Mesendoderm (in vitro differentiated cells): ENCODE measurements around the gene TMEM222.

Experiments used
- DNase-seq: peaks from one replicate; pipeline ENCODE4 v3.0.0; 2013
- H2AK5ac ChIP-seq: 2 replicates; pipeline ENCODE4 v1.6.1; 2013; ENCODE audit warnings: low read length, inconsistent platforms
- H2BK120ac ChIP-seq: 2 replicates; pipeline ENCODE4 v1.6.1; 2013; ENCODE audit warnings: low read depth, mild to moderate bottlenecking, low read length, moderate library complexity, mixed read lengths
- H2BK15ac ChIP-seq: replicated peaks from 2 replicates; pipeline ENCODE4 v1.6.1; 2013; ENCODE audit warnings: low read depth, mild to moderate bottlenecking, moderate library complexity
- H2BK5ac ChIP-seq: 2 replicates; pipeline ENCODE4 v1.6.1; 2013; ENCODE audit warnings: low read length, inconsistent platforms
- H3K18ac ChIP-seq: 2 replicates; pipeline ENCODE4 v1.6.1; 2013; ENCODE audit warnings: mild to moderate bottlenecking, low read length, mixed read lengths
- H3K23ac ChIP-seq: one replicate; pipeline ENCODE4 v1.6.1; 2013; ENCODE audit warnings: low read length
- H3K27ac ChIP-seq: 2 replicates; pipeline ENCODE4 v1.5.1; 2013; ENCODE audit warnings: low read depth, mild to moderate bottlenecking, inconsistent platforms, low read length, moderate library complexity
- H3K27me3 ChIP-seq: 2 replicates; pipeline ENCODE4 v1.6.1; 2013; ENCODE audit warnings: low read length, control low read depth, mild to moderate bottlenecking, inconsistent platforms; ENCODE audit not compliant: insufficient read depth, poor library complexity
- H3K36me3 ChIP-seq: 2 replicates; pipeline ENCODE4 v1.6.1; 2013; ENCODE audit warnings: low read length, inconsistent platforms; ENCODE audit not compliant: control insufficient read depth, insufficient read depth
- H3K4ac ChIP-seq: one replicate; pipeline ENCODE4 v1.6.1; 2013; ENCODE audit warnings: low read depth, mild to moderate bottlenecking, low read length, moderate library complexity
- H3K4me1 ChIP-seq: 2 replicates; pipeline ENCODE4 v1.6.1; 2013; ENCODE audit warnings: low read depth, low read length, inconsistent platforms; ENCODE audit not compliant: control insufficient read depth
- H3K4me2 ChIP-seq: 2 replicates; pipeline ENCODE4 v1.6.1; 2013; ENCODE audit warnings: low read length
- H3K4me3 ChIP-seq: 2 replicates; pipeline ENCODE4 v1.5.1; 2013; ENCODE audit warnings: mild to moderate bottlenecking, low read length
- H3K56ac ChIP-seq: one replicate; pipeline ENCODE4 v1.6.1; 2013; ENCODE audit warnings: low read length
- H3K79me1 ChIP-seq: 2 replicates; pipeline ENCODE4 v1.6.1; 2013; ENCODE audit warnings: low read length, inconsistent platforms
- H3K79me2 ChIP-seq: 2 replicates; pipeline ENCODE4 v1.6.1; 2013; ENCODE audit warnings: mild to moderate bottlenecking, low read length; ENCODE audit not compliant: control insufficient read depth, insufficient read depth
- H3K9ac ChIP-seq: 2 replicates; pipeline ENCODE4 v1.6.1; 2013; ENCODE audit warnings: low read length, inconsistent platforms
- H4K5ac ChIP-seq: one replicate; pipeline ENCODE4 v1.6.1; 2013; ENCODE audit warnings: low read length
- H4K8ac ChIP-seq: one replicate; pipeline ENCODE4 v1.6.1; 2013; ENCODE audit warnings: low read depth, mild to moderate bottlenecking, control low read depth, low read length, moderate library complexity
- WGBS: extraction: QIAGEN DNeasy Blood & Tissue Kit; methylation state at CpG from one replicate; pipeline ENCODE4 v1.1.7; 2013; ENCODE audit warnings: low lambda C conversion rate, missing lambda C conversion rate; ENCODE audit not compliant: insufficient coverage; ENCODE audit errors: extremely low coverage; 5-methylcytosine and 5-hydroxymethylcytosine counted together

Gene TMEM222

DNA sequence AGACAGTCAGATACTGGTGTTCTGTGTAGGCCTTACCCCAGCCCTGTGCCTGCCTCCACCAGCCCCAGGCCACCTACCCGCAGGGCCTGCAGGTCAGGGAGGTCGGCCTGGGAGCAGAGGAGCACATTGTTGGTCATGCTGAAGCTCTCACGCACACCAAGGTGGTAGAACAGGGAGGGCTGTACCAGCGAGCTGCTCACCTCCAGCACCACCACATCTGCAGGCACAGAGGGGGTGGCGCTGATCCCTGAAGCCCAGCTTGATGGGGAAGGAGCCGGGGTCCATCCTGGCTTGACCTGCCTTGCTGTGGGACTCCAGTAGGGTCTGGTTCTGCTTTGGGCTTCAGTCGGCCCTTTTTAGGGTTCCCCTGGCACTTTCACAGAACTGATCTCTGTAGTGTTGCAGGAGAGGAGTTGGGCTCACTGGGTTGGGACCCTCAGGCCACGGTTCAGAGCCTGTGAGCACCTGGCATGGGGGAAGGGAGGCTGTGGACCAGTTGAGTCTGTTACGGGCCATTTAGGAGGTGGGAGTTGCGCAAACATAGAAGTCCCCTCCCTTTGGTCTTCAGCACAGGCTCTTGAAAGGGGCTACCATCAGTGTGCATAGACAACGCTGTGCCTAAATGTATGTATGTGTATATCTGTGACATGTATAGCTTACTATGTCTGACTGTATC is 42.9 kb downstream of the TMEM222 start:
- Histone ChIP-seq H3K79me1 (no peaks in the 10 kb centered on the region), H4K5ac (no peak overlapping the region), H3K9ac (no peak overlapping the region), H3K79me2 (no peaks in the 10 kb centered on the region), H2AK5ac (peak overlapping the region; percentile 23), H3K36me3 (no peaks in the 10 kb centered on the region), H3K23ac (no peak overlapping the region), H2BK15ac (no peak overlapping the region), H3K56ac (peak overlapping the region; percentile 42), H2BK5ac (no peak overlapping the region), H3K4ac (no peak overlapping the region), H4K8ac (no peak overlapping the region), H3K4me2 (no peak overlapping the region), H3K4me3 (no peak overlapping the region), H3K18ac (no peak overlapping the region), H2BK120ac (no peak overlapping the region), H3K4me1 (peaks cover 6% of the 10 kb centered on the region), H3K27ac (no peak overlapping the region), H3K27me3 (no peaks in the 10 kb centered on the region)
- no peak for DNase-seq
- no CpG with 5 or more reads among the region's 11 CpGs for WGBS

GRCh38 chr1:27365372-27366112 is 43.6 kb downstream of the TMEM222 start:
- Histone ChIP-seq H2BK15ac (no peak overlapping the region), H2AK5ac (no peak overlapping the region), H4K8ac (no peak overlapping the region), H3K4ac (no peak overlapping the region), H3K4me2 (peak overlapping the region; percentile 81), H2BK120ac (no peak overlapping the region), H3K56ac (peak overlapping the region; percentile 62), H4K5ac (no peak overlapping the region), H2BK5ac (no peak overlapping the region), H3K23ac (no peak overlapping the region), H3K9ac (peak overlapping the region; percentile 89), H3K36me3 (no peaks in the 10 kb centered on the region), H3K4me3 (peak overlapping the region; percentile 53), H3K18ac (no peak overlapping the region), H3K27ac (no peak overlapping the region), H3K4me1 (peaks cover 3% of the 10 kb centered on the region), H3K27me3 (no peaks in the 10 kb centered on the region), H3K79me1 (no peaks in the 10 kb centered on the region), H3K79me2 (no peaks in the 10 kb centered on the region)
- DNase-seq: peak; percentile 94
- WGBS: no CpG with 5 or more reads among the region's 40 CpGs

GRCh38 chr1:27366113-27366410 is 44.1 kb downstream of the TMEM222 start:
- H2AK5ac ChIP-seq: no peak overlapping the region

DNA sequence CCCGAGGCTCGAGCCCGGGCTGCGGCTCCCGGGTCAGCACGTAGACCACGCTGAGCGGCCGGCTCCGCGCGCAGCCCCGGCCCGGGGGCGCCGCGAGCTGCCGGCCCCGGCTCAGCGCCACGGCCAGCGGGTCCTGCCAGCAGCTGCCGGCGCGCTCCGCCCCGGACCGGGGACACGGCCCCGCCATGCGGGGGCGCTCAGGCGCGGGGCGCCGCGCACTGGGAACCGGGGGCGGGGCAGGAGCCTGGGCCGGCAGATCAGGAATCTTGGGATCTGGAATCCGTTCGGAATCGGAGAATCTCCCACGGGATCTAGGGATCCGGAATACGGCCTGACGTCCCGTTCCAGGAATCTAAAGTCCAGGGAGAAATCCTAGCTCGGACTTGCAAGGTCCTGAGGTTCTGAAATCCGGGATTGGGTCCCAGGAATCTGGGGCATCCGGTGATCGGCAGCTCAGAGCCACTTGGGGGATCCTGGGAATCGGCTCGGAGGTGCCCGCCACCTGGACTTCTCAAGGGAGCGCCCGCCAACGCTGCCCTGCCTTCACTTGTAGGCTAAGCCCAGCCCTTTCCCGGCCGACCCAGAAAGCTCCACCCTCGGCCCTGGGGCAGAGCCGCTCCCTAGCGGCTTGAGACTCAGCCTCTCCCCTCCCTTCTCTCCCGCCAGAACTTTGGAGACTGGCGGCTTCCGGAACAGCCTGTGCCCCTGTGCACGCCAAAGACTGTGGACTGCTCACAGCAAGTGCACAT is 44.6 kb downstream of the TMEM222 start, which contains the start of gene MAP3K6:
Gene MAP3K6, minus strand, starts transcription at position 551 of the 749 bp plus-strand sequence. Its CDS starts 364 bp downstream, at position 187.
- no CpG with 5 or more reads among the region's 67 CpGs for WGBS

More at GRCh38 chr1:27366113-27366410, 44.1 kb downstream of the TMEM222 start:
- H3K4me1 ChIP-seq: peaks cover 3% of the 10 kb centered on the region
- H3K36me3 ChIP-seq: no peaks in the 10 kb centered on the region
- peak overlapping the region; percentile 54 for H3K18ac ChIP-seq
- no peak overlapping the region for H2BK120ac ChIP-seq
- no peaks in the 10 kb centered on the region for H3K27me3 ChIP-seq
- H2BK5ac ChIP-seq: no peak overlapping the region
- H2BK15ac ChIP-seq: no peak overlapping the region
- peak overlapping the region; percentile 62 for H3K56ac ChIP-seq
- no peaks in the 10 kb centered on the region for H3K79me2 ChIP-seq
- WGBS: no CpG with 5 or more reads among the region's 30 CpGs
- H4K5ac ChIP-seq: no peak overlapping the region
- DNase-seq: peak; percentile 91
- H3K27ac ChIP-seq: peak overlapping the region; percentile 79
- peak overlapping the region; percentile 96 for H3K4me2 ChIP-seq
- H3K4me3 ChIP-seq: peak overlapping the region; percentile 53
- H3K79me1 ChIP-seq: no peaks in the 10 kb centered on the region
- no peak overlapping the region for H3K23ac ChIP-seq
- H3K9ac ChIP-seq: peak overlapping the region; percentile 89
- no peak overlapping the region for H4K8ac ChIP-seq
- peak overlapping the region; percentile 50 for H3K4ac ChIP-seq

GRCh38 chr1:27367160-27367650 is 45.2 kb downstream of the TMEM222 start:
- H2BK5ac ChIP-seq: no peak overlapping the region
- H3K9ac ChIP-seq: peak overlapping the region; percentile 89
- no peak overlapping the region for H3K4me3 ChIP-seq
- no peak overlapping the region for H2AK5ac ChIP-seq
- no peaks in the 10 kb centered on the region for H3K79me1 ChIP-seq
- no peak overlapping the region for H3K23ac ChIP-seq
- no CpG with 5 or more reads among the region's 8 CpGs for WGBS
- no peak overlapping the region for H3K4ac ChIP-seq
- no peak overlapping the region for H3K18ac ChIP-seq
- no peak overlapping the region for H4K8ac ChIP-seq
- H3K36me3 ChIP-seq: no peaks in the 10 kb centered on the region
- peak overlapping the region; percentile 96 for H3K4me2 ChIP-seq
- H3K79me2 ChIP-seq: no peaks in the 10 kb centered on the region
- H2BK120ac ChIP-seq: no peak overlapping the region
- H3K27me3 ChIP-seq: no peaks in the 10 kb centered on the region
- H4K5ac ChIP-seq: no peak overlapping the region
- H3K4me1 ChIP-seq: peaks cover 3% of the 10 kb centered on the region
- H3K56ac ChIP-seq: peak overlapping the region; percentile 62
- H3K27ac ChIP-seq: no peak overlapping the region
- DNase-seq: no peak
- H2BK15ac ChIP-seq: no peak overlapping the region

More for the DNA sequence above, 44.6 kb downstream of the TMEM222 start, which contains the start of gene MAP3K6:
- Histone ChIP-seq H2BK120ac (no peak within 1 kb of the TSS), H2BK15ac (no peak within 1 kb of the TSS), H3K27ac (peak within 1 kb of the TSS; percentile 79), H3K4ac (peak within 1 kb of the TSS; percentile 64), H3K18ac (peak within 1 kb of the TSS; percentile 61), H2BK5ac (no peak within 1 kb of the TSS), H3K27me3 (no peaks in the 10 kb centered on the region), H3K4me3 (peak within 1 kb of the TSS; percentile 77), H2AK5ac (no peak within 1 kb of the TSS), H3K79me2 (no peaks in the 10 kb centered on the region), H4K5ac (no peak within 1 kb of the TSS), H4K8ac (peak within 1 kb of the TSS; percentile 16), H3K9ac (peak within 1 kb of the TSS; percentile 89), H3K23ac (no peak within 1 kb of the TSS), H3K36me3 (no peaks in the 10 kb centered on the region), H3K4me1 (peaks cover 3% of the 10 kb centered on the region), H3K56ac (peak within 1 kb of the TSS; percentile 62), H3K79me1 (no peaks in the 10 kb centered on the region), H3K4me2 (peak within 1 kb of the TSS; percentile 96)
- peak; percentile 91 for DNase-seq
